Stimulated activated CD8-positive, alpha-beta memory T cell treated with anti-CD3 and anti-CD28 coated beads, Interleukin-12 subunit alpha, Interleukin-12 subunit beta, amount 100 ng/mL, for 1 hour (primary cell): ENCODE results near the gene DRICH1.
"Not testable (repeated sequence)": the region's sequence is repeated elsewhere in the genome, so short reads cannot be mapped to it uniquely, and the experiment has no call there.

Experiments used
- DNase-seq: peaks from one replicate; pipeline ENCODE4 v3.0.0-alpha.2; 2020; ENCODE audit warnings: low read depth

The DRICH1 gene

GRCh38 chr22:23598805-23599518 lies 33.2 kb downstream of the DRICH1 start:
- DNase-seq: no peak

GRCh38 chr22:23597576-23598268 lies 34.4 kb downstream of the DRICH1 start:
- DNase-seq: not testable (repeated sequence)

GRCh38 chr22:23595904-23596303 lies 36.2 kb downstream of the DRICH1 start:
- not testable (repeated sequence) for DNase-seq

GRCh38 chr22:23591846-23592245 lies 40.3 kb downstream of the DRICH1 start:
- no peak for DNase-seq

- peak; percentile 23 for DNase-seq
Measured at GRCh38 chr22:23591201-23591791, 40.8 kb downstream of the DRICH1 start.

GRCh38 chr22:23583836-23584235 lies 48.3 kb downstream of the DRICH1 start:
- DNase-seq: no peak

- no peak for DNase-seq
Measured at GRCh38 chr22:23583153-23583552, 49.0 kb downstream of the DRICH1 start.

GRCh38 chr22:23581260-23581650 lies 50.9 kb downstream of the DRICH1 start:
- DNase-seq: no peak

GRCh38 chr22:23580576-23581259 lies 51.4 kb downstream of the DRICH1 start:
- no peak for DNase-seq

- DNase-seq: no peak
Measured at GRCh38 chr22:23579870-23580575, 52.1 kb downstream of the DRICH1 start, which contains the start of gene IGLL1. Gene IGLL1 (minus strand): TSS chr22:23580290. CDS start chr22:23580190, 100 bp downstream.

GRCh38 chr22:23579280-23579679 lies 52.8 kb downstream of the DRICH1 start:
- DNase-seq: no peak

- DNase-seq: no peak
Measured at GRCh38 chr22:23578306-23578705, 53.8 kb downstream of the DRICH1 start.

- DNase-seq: no peak
Measured at GRCh38 chr22:23576681-23577080, 55.4 kb downstream of the DRICH1 start.

- DNase-seq: no peak
Measured at GRCh38 chr22:23575601-23576000, 56.5 kb downstream of the DRICH1 start.

- no peak for DNase-seq
Measured at GRCh38 chr22:23574877-23575276, 57.2 kb downstream of the DRICH1 start.

GRCh38 chr22:23574371-23574811 lies 57.7 kb downstream of the DRICH1 start:
- no peak for DNase-seq

- DNase-seq: not testable (repeated sequence)
Measured at GRCh38 chr22:23573701-23574235, 58.4 kb downstream of the DRICH1 start.

- DNase-seq: not testable (repeated sequence)
Measured at GRCh38 chr22:23573106-23573505, 59.0 kb downstream of the DRICH1 start.

GRCh38 chr22:23571486-23571885 lies 60.6 kb downstream of the DRICH1 start:
- DNase-seq: no peak

GRCh38 chr22:23570681-23571080 lies 61.4 kb downstream of the DRICH1 start:
- no peak for DNase-seq

- no peak for DNase-seq
Measured at GRCh38 chr22:23569716-23570115, 62.4 kb downstream of the DRICH1 start.
